Measurements from ENCODE around the gene GJB5. TPM values are rescaled to one million over a fixed set of nuclear protein-coding genes. Genes with fewer than 3 reads are reported as not detected.
A peak's percentile ranks its signal among the peaks of the same experiment; 100 is the strongest.

Gene GJB5
- total and polyA plus RNA-seq, 9 of the 15 experiments (the other 6 are each of a cell fraction or from before 2014, with no cell fraction given), result 0.04 TPM; not detected in 8

DNA sequence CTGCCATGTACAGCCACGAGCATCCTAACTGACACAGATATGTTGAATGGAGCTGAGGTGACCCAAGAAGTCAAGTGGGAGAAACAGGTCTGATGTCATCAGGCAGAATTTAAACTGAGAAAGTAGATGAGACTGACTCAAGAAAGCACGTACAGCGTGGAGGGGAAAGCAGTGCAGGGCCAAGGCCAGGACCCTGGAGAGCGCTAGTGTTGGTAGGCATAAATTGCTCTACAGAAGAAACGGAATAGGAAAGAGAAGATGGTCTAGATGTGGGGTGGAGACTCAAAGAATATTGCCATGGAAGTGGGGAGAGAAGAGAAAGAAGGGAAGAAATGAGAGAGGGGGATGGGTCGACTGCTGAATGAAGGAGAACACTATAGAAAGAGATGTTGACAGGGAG lies 45.3 kb upstream of the GJB5 start:
- Histone ChIP-seq H3K79me2 (ENCODE audit: control insufficient read depth, insufficient read depth, low read length) (no peaks in the 10 kb centered on the region), H3K27me3 (ENCODE audit: control insufficient read depth in 2 of 2, insufficient read depth in 2 of 2, low read length in 2 of 2) (peaks cover 2 to 23% of the 10 kb centered on the region in 2 experiments; a peak in 3 of 5 replicates), H3K9me1 (ENCODE audit: control insufficient read depth, insufficient read depth, low read length) (no peaks in the 10 kb centered on the region), H3K27ac (ENCODE audit: extremely low read depth, low read depth, low read length) (no peak overlapping the region), H4K20me1 (replicated peaks; ENCODE audit: control insufficient read depth, insufficient read depth, low read length) (no peaks in the 10 kb centered on the region), H3K4me1 (replicated peaks in 1 of 2; ENCODE audit: control insufficient read depth in 2 of 2, insufficient read depth in 2 of 2, low read length in 2 of 2) (no peaks in the 10 kb centered on the region), H3K4me3 (no peak overlapping the region), H3K4me2 (ENCODE audit: insufficient read depth, low read length) (no peak overlapping the region), H3K9ac (ENCODE audit: insufficient read depth in 1 of 2, low read depth in 2 of 2, low read length in 2 of 2) (no peak overlapping the region), H3K36me3 (ENCODE audit: control insufficient read depth, insufficient read depth, low read length) (no peaks in the 10 kb centered on the region), H2AFZ (ENCODE audit: low read depth, low read length) (no peak overlapping the region), H3K9me3 (replicated peaks; ENCODE audit: control insufficient read depth, insufficient read depth, low read depth, low read length) (no peaks in the 10 kb centered on the region)
- DNase-seq (ENCODE audit: extremely low read depth in 1 of 4, low spot score in 3 of 4), result peak in 1 of 4 experiments; percentile 6
- intact Hi-C loops (cut with micrococcal nuclease) (no loop called here), in situ Hi-C loops (cut with MboI) (no loop called here)
- ChIA-PET POLR2A (interaction anchor here (0.7 to 1.2 kb wide), 2 partner anchors 8 to 18 kb away, joined by 3 to 4 read pairs; no protein-coding TSS in a partner anchor), CTCF (ENCODE audit: low intra/inter-chr PET ratio) (no interaction called here)
- FAIRE-seq, result no peak
- BruUV-seq (replicated peaks), result no TSS peak
- ATAC-seq, result peak; percentile 47; the same call in 1 of the 3 replicates
- WGBS (ENCODE audit: insufficient coverage, low coverage, missing lambda C conversion rate), result 0% methylated on average over 6 of the region's 6 CpGs
- TF ChIP-seq, protein P1, sequence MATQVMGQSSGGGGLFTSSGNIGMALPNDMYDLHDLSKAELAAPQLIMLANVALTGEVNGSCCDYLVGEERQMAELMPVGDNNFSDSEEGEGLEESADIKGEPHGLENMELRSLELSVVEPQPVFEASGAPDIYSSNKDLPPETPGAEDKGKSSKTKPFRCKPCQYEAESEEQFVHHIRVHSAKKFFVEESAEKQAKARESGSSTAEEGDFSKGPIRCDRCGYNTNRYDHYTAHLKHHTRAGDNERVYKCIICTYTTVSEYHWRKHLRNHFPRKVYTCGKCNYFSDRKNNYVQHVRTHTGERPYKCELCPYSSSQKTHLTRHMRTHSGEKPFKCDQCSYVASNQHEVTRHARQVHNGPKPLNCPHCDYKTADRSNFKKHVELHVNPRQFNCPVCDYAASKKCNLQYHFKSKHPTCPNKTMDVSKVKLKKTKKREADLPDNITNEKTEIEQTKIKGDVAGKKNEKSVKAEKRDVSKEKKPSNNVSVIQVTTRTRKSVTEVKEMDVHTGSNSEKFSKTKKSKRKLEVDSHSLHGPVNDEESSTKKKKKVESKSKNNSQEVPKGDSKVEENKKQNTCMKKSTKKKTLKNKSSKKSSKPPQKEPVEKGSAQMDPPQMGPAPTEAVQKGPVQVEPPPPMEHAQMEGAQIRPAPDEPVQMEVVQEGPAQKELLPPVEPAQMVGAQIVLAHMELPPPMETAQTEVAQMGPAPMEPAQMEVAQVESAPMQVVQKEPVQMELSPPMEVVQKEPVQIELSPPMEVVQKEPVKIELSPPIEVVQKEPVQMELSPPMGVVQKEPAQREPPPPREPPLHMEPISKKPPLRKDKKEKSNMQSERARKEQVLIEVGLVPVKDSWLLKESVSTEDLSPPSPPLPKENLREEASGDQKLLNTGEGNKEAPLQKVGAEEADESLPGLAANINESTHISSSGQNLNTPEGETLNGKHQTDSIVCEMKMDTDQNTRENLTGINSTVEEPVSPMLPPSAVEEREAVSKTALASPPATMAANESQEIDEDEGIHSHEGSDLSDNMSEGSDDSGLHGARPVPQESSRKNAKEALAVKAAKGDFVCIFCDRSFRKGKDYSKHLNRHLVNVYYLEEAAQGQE (IDR thresholded peaks at IDR 0.05; ENCODE audit: borderline replicate concordance), result peak; percentile 95
- TF ChIP-seq, protein P1 (CRISPR knock-in tag; IDR thresholded peaks at IDR 0.05; ENCODE audit: low read depth), result peak; percentile 86
- TF ChIP-seq EHMT2 (IDR thresholded peaks at IDR 0.05) (peak; percentile 96), MIER1 (IDR thresholded peaks at IDR 0.05; ENCODE audit: low read depth) (peak; percentile 86), MAZ (CRISPR knock-in tag; conservative IDR thresholded peaks at IDR 0.05 in 1 of 2, IDR thresholded peaks at IDR 0.05 in 1 of 2) (no peak), ZNF282 (CRISPR knock-in tag; IDR thresholded peaks at IDR 0.05) (no peak)
- TF ChIP-seq, protein P2, sequence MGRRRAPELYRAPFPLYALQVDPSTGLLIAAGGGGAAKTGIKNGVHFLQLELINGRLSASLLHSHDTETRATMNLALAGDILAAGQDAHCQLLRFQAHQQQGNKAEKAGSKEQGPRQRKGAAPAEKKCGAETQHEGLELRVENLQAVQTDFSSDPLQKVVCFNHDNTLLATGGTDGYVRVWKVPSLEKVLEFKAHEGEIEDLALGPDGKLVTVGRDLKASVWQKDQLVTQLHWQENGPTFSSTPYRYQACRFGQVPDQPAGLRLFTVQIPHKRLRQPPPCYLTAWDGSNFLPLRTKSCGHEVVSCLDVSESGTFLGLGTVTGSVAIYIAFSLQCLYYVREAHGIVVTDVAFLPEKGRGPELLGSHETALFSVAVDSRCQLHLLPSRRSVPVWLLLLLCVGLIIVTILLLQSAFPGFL (CRISPR knock-in tag; IDR thresholded peaks at IDR 0.05), result no peak
- TF ChIP-seq, protein P3, sequence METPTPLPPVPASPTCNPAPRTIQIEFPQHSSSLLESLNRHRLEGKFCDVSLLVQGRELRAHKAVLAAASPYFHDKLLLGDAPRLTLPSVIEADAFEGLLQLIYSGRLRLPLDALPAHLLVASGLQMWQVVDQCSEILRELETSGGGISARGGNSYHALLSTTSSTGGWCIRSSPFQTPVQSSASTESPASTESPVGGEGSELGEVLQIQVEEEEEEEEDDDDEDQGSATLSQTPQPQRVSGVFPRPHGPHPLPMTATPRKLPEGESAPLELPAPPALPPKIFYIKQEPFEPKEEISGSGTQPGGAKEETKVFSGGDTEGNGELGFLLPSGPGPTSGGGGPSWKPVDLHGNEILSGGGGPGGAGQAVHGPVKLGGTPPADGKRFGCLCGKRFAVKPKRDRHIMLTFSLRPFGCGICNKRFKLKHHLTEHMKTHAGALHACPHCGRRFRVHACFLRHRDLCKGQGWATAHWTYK (CRISPR knock-in tag; IDR thresholded peaks at IDR 0.05), result no peak
- TF ChIP-seq, protein P4, sequence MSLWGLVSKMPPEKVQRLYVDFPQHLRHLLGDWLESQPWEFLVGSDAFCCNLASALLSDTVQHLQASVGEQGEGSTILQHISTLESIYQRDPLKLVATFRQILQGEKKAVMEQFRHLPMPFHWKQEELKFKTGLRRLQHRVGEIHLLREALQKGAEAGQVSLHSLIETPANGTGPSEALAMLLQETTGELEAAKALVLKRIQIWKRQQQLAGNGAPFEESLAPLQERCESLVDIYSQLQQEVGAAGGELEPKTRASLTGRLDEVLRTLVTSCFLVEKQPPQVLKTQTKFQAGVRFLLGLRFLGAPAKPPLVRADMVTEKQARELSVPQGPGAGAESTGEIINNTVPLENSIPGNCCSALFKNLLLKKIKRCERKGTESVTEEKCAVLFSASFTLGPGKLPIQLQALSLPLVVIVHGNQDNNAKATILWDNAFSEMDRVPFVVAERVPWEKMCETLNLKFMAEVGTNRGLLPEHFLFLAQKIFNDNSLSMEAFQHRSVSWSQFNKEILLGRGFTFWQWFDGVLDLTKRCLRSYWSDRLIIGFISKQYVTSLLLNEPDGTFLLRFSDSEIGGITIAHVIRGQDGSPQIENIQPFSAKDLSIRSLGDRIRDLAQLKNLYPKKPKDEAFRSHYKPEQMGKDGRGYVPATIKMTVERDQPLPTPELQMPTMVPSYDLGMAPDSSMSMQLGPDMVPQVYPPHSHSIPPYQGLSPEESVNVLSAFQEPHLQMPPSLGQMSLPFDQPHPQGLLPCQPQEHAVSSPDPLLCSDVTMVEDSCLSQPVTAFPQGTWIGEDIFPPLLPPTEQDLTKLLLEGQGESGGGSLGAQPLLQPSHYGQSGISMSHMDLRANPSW (CRISPR knock-in tag; IDR thresholded peaks at IDR 0.05), result no peak

All from K562 (cell line).